HG03575 (cell line): ENCODE data around the gene SBK2.

Experiments used
- ATAC-seq: cut with Tn5 transposase; IDR thresholded peaks from one replicate; pipeline ENCODE4 v1.9.1; 2021; ENCODE audit not compliant: unreplicated experiment, insufficient number of reproducible peaks, low FRiP score; ENCODE audit errors: extremely low read depth

The SBK2 gene

GRCh38 chr19:55559684-55560083, 22.8 kb upstream of the SBK2 start:
- ATAC-seq: no peak

GRCh38 chr19:55554741-55555152, 17.8 kb upstream of the SBK2 start:
- ATAC-seq: no peak

- ATAC-seq: no peak
These were observed 17.4 kb upstream of the SBK2 start for GRCh38 chr19:55554302-55554701.

- ATAC-seq: no peak
These were observed 16.6 kb upstream of the SBK2 start for GRCh38 chr19:55553217-55554182.

- no peak for ATAC-seq
These were observed 15.7 kb upstream of the SBK2 start for GRCh38 chr19:55552620-55553019.

GRCh38 chr19:55552206-55552605, 15.3 kb upstream of the SBK2 start:
- no peak for ATAC-seq

GRCh38 chr19:55550321-55550650, 13.4 kb upstream of the SBK2 start:
- ATAC-seq: no peak

GRCh38 chr19:55549500-55550320, 12.8 kb upstream of the SBK2 start:
- no peak for ATAC-seq

GRCh38 chr19:55546822-55547614, 10.1 kb upstream of the SBK2 start:
- no peak for ATAC-seq

- no peak for ATAC-seq
These were observed 9.1 kb upstream of the SBK2 start for GRCh38 chr19:55546011-55546410.

GRCh38 chr19:55545443-55545842, 8.5 kb upstream of the SBK2 start, which contains the start of gene SBK3:
Gene SBK3, minus strand, starts transcription at chr19:55545543. Its CDS starts 0 bp downstream, at chr19:55545543.
- ATAC-seq: no peak

GRCh38 chr19:55544776-55545439, 8.0 kb upstream of the SBK2 start:
- no peak for ATAC-seq

GRCh38 chr19:55544014-55544413, 7.1 kb upstream of the SBK2 start:
- no peak for ATAC-seq

GRCh38 chr19:55543567-55543966, 6.6 kb upstream of the SBK2 start:
- no peak for ATAC-seq

- ATAC-seq: no peak
These were observed 5.4 kb upstream of the SBK2 start for GRCh38 chr19:55542292-55542855.

GRCh38 chr19:55541091-55541490, 4.2 kb upstream of the SBK2 start:
- no peak for ATAC-seq

GRCh38 chr19:55540619-55541018, 3.7 kb upstream of the SBK2 start:
- no peak for ATAC-seq
